ENCODE data around the gene DCTN1. TPM values are rescaled to one million over a fixed set of nuclear protein-coding genes. Genes with fewer than 3 reads are reported as not detected.

Gene DCTN1
- total RNA-seq, 1 donor from 2014 or later, result 832 TPM

- Mint-ChIP-seq H3K27me3 (ENCODE audit: unreplicated experiment) (peaks cover 28% of the 10 kb centered on the region), H3K27ac (ENCODE audit: unreplicated experiment) (no peak overlapping the region), H3K9me3 (ENCODE audit: unreplicated experiment) (peaks cover 42% of the 10 kb centered on the region), H3K36me3 (ENCODE audit: unreplicated experiment) (peaks cover 19% of the 10 kb centered on the region), H3K4me3 (ENCODE audit: unreplicated experiment) (no peak overlapping the region), H3K4me1 (ENCODE audit: low read depth, unreplicated experiment) (peaks cover 36% of the 10 kb centered on the region)
- TF ChIP-seq CTCF (IDR thresholded peaks at IDR 0.05; ENCODE audit: partially characterized antibody, unreplicated experiment), result no peak
- DNase-seq, result no peak
These were observed 11.6 kb downstream of the DCTN1 start for GRCh38 chr2:74368499-74368898.

GRCh38 chr2:74367789-74368188, 12.3 kb downstream of the DCTN1 start:
- TF ChIP-seq CTCF (IDR thresholded peaks at IDR 0.05; ENCODE audit: partially characterized antibody, unreplicated experiment), result no peak
- Mint-ChIP-seq H3K9me3 (ENCODE audit: unreplicated experiment) (peaks cover 42% of the 10 kb centered on the region), H3K27ac (ENCODE audit: unreplicated experiment) (no peak overlapping the region), H3K4me3 (ENCODE audit: unreplicated experiment) (no peak overlapping the region), H3K36me3 (ENCODE audit: unreplicated experiment) (peaks cover 19% of the 10 kb centered on the region), H3K4me1 (ENCODE audit: low read depth, unreplicated experiment) (peaks cover 36% of the 10 kb centered on the region), H3K27me3 (ENCODE audit: unreplicated experiment) (peaks cover 25% of the 10 kb centered on the region)
- no peak for DNase-seq

- Mint-ChIP-seq H3K27me3 (ENCODE audit: unreplicated experiment) (peaks cover 15% of the 10 kb centered on the region), H3K4me3 (ENCODE audit: unreplicated experiment) (peak overlapping the region; percentile 33)
- no peak for DNase-seq
These were observed 14.1 kb downstream of the DCTN1 start for GRCh38 chr2:74366036-74366435.

GRCh38 chr2:74364533-74365505, 15.3 kb downstream of the DCTN1 start:
- Mint-ChIP-seq H3K27ac (ENCODE audit: unreplicated experiment) (peak overlapping the region; percentile 62), H3K4me3 (ENCODE audit: unreplicated experiment) (peak overlapping the region; percentile 72), H3K4me1 (ENCODE audit: low read depth, unreplicated experiment) (peaks cover 19% of the 10 kb centered on the region), H3K27me3 (ENCODE audit: unreplicated experiment) (peaks cover 15% of the 10 kb centered on the region), H3K9me3 (ENCODE audit: unreplicated experiment) (peaks cover 25% of the 10 kb centered on the region), H3K36me3 (ENCODE audit: unreplicated experiment) (peaks cover 11% of the 10 kb centered on the region)
- DNase-seq, result no peak
- no peak for TF ChIP-seq CTCF (IDR thresholded peaks at IDR 0.05; ENCODE audit: partially characterized antibody, unreplicated experiment)

More at GRCh38 chr2:74366036-74366435, 14.1 kb downstream of the DCTN1 start:
- Mint-ChIP-seq H3K9me3 (ENCODE audit: unreplicated experiment) (peaks cover 28% of the 10 kb centered on the region), H3K4me1 (ENCODE audit: low read depth, unreplicated experiment) (peaks cover 21% of the 10 kb centered on the region), H3K27ac (ENCODE audit: unreplicated experiment) (peak overlapping the region; percentile 24), H3K36me3 (ENCODE audit: unreplicated experiment) (peaks cover 17% of the 10 kb centered on the region)
- no peak for TF ChIP-seq CTCF (IDR thresholded peaks at IDR 0.05; ENCODE audit: partially characterized antibody, unreplicated experiment)

- no peak for DNase-seq
- Mint-ChIP-seq H3K4me1 (ENCODE audit: low read depth, unreplicated experiment) (peaks cover 18% of the 10 kb centered on the region), H3K27ac (ENCODE audit: unreplicated experiment) (no peak overlapping the region), H3K36me3 (ENCODE audit: unreplicated experiment) (peaks cover 16% of the 10 kb centered on the region), H3K27me3 (ENCODE audit: unreplicated experiment) (peaks cover 12% of the 10 kb centered on the region), H3K9me3 (ENCODE audit: unreplicated experiment) (peaks cover 16% of the 10 kb centered on the region), H3K4me3 (ENCODE audit: unreplicated experiment) (no peak overlapping the region)
- no peak for TF ChIP-seq CTCF (IDR thresholded peaks at IDR 0.05; ENCODE audit: partially characterized antibody, unreplicated experiment)
These were observed 18.8 kb downstream of the DCTN1 start for GRCh38 chr2:74361327-74361726.

Measured in glutamatergic neuron (in vitro differentiated cells).